H1 (cell line): Measurements from ENCODE around the gene PKD1. TPM values are rescaled to one million over a fixed set of nuclear protein-coding genes. Genes with fewer than 3 reads are reported as not detected.

Experiments used
- CTCF ChIA-PET: fragments of 300-600 bp; sonication (Branson Sonifier 250); formaldehyde crosslinking; loops from one replicate; lab custom pipeline; 2021; ENCODE audit not compliant: partially characterized antibody; lab: Charles Lee
- POLR2A ChIA-PET: fragments of 300-600 bp; sonication (Branson Sonifier 250); formaldehyde crosslinking; loops from one replicate; lab custom pipeline; 2021; ENCODE audit warnings: inconsistent platforms; ENCODE audit not compliant: partially characterized antibody; lab: Charles Lee
- DNase-seq, 2 experiments: peaks; one replicate each; pipeline versions ENCODE4 v3.0.0 to v3.0.0-alpha.2; 2010 to 2022; ENCODE audit warnings: low spot score in 2 of 2, low read depth in 1 of 2, mixed read lengths in 1 of 2
- FAIRE-seq: peaks from 2 replicates; lab custom pipeline; 2011; peaks lifted over from hg19 to GRCh38; lab: Jason Lieb, UNC
- H2AFZ ChIP-seq: 2 replicates; pipeline ENCODE4 v1.8.1; 2012; ENCODE audit warnings: low read length, inconsistent platforms
- H2AK5ac ChIP-seq: 2 replicates; pipeline ENCODE4 v1.6.1; 2013; ENCODE audit warnings: low read depth, low read length
- H2BK120ac ChIP-seq: replicated peaks from 2 replicates; pipeline ENCODE3; 2013; ENCODE audit warnings: low read depth, low read length, inconsistent platforms
- H2BK12ac ChIP-seq: 2 replicates; pipeline ENCODE4 v1.6.1; 2013; ENCODE audit warnings: low read depth, low read length
- H2BK15ac ChIP-seq: 2 replicates; pipeline ENCODE4 v1.6.1; 2013; ENCODE audit warnings: low read length
- H2BK20ac ChIP-seq: 2 replicates; pipeline ENCODE4 v1.6.1; 2013; ENCODE audit warnings: low read length
- H2BK5ac ChIP-seq: 2 replicates; pipeline ENCODE4 v1.6.1; 2013; ENCODE audit warnings: low read depth, low read length
- H3K14ac ChIP-seq: 2 replicates; pipeline ENCODE4 v1.6.1; 2013; ENCODE audit warnings: inconsistent platforms; ENCODE audit not compliant: insufficient read length
- H3K18ac ChIP-seq: 2 replicates; pipeline ENCODE4 v1.6.1; 2013; ENCODE audit warnings: low read length; ENCODE audit errors: extremely low read depth
- H3K23ac ChIP-seq: 2 replicates; pipeline ENCODE4 v1.6.1; 2013; ENCODE audit warnings: inconsistent platforms; ENCODE audit not compliant: insufficient read length
- H3K23me2 ChIP-seq: 2 replicates; pipeline ENCODE4 v1.6.1; 2013; ENCODE audit warnings: low read depth, low read length
- H3K27ac ChIP-seq: 2 replicates; pipeline ENCODE4 v1.6.1; 2011; ENCODE audit warnings: low read depth, low read length, inconsistent platforms
- H3K27me3 ChIP-seq, 4 experiments: replicated peaks in 1 of 4; 1 replicate in 1 of 4; 2 replicates in 3 of 4; pipeline versions ENCODE4 v1.6.1 to v1.8.1; 2011 to 2013; ENCODE audit warnings: low read length in 3 of 4, mild to moderate bottlenecking in 3 of 4, inconsistent platforms in 2 of 4, mixed read lengths in 2 of 4, moderate library complexity in 1 of 4; ENCODE audit not compliant: control insufficient read depth in 3 of 4, insufficient read depth in 3 of 4; ENCODE audit errors: extremely low read depth in 1 of 4
- H3K36me3 ChIP-seq, 4 experiments: 2 replicates each; pipeline versions ENCODE4 v1.6.1 to v1.8.1; 2011 to 2013; ENCODE audit warnings: mild to moderate bottlenecking in 4 of 4, low read length in 3 of 4, moderate library complexity in 2 of 4, control low read depth in 1 of 4, inconsistent platforms in 1 of 4; ENCODE audit not compliant: insufficient read depth in 4 of 4, control insufficient read depth in 2 of 4
- H3K4ac ChIP-seq: replicated peaks from 2 replicates; pipeline ENCODE3; 2013; ENCODE audit warnings: low read length, low read depth, mixed read lengths, inconsistent platforms; ENCODE audit not compliant: insufficient read length
- H3K4me1 ChIP-seq, 4 experiments: replicated peaks in 1 of 4; 1 replicate in 1 of 4; 2 replicates in 3 of 4; pipeline versions ENCODE4 v1.6.1 to v1.8.1; 2011 to 2013; ENCODE audit warnings: low read length in 3 of 4, inconsistent platforms in 2 of 4, mixed read lengths in 1 of 4; ENCODE audit not compliant: insufficient read depth in 4 of 4, control insufficient read depth in 3 of 4
- H3K4me2 ChIP-seq, 2 experiments: 2 replicates each; pipeline versions ENCODE4 v1.6.1 to v1.8.1; 2011 to 2013; ENCODE audit warnings: low read depth in 2 of 2, low read length in 2 of 2, control low read depth in 1 of 2, inconsistent platforms in 1 of 2, mild to moderate bottlenecking in 1 of 2; ENCODE audit not compliant: insufficient read depth in 1 of 2
- H3K4me3 ChIP-seq, 4 experiments: fragments of 200-600, 300-600 bp in 1 of 4; sonication (generic), shearing (Covaris generic), sonication (Bioruptor Twin) in 1 of 4; 2 replicates each; pipeline versions ENCODE4 v1.5.1 to v1.8.1; 2011 to 2016; ENCODE audit warnings: low read length in 4 of 4, low read depth in 3 of 4, control low read depth in 2 of 4, inconsistent platforms in 2 of 4, mild to moderate bottlenecking in 2 of 4, mixed read lengths in 1 of 4, moderate library complexity in 1 of 4; ENCODE audit not compliant: insufficient read depth in 2 of 4; ENCODE audit errors: extremely low read depth in 1 of 4
- H3K56ac ChIP-seq: replicated peaks from 2 replicates; pipeline ENCODE3; 2013; ENCODE audit warnings: low read depth, mild to moderate bottlenecking, mixed read lengths, low read length, inconsistent platforms; ENCODE audit not compliant: insufficient read length
- H3K79me1 ChIP-seq: 2 replicates; pipeline ENCODE4 v1.6.1; 2013; ENCODE audit warnings: low read depth, low read length, control low read depth
- H3K79me2 ChIP-seq, 2 experiments: 2 replicates each; pipeline versions ENCODE4 v1.6.1 to v1.8.1; 2012 to 2013; ENCODE audit warnings: low read length in 2 of 2, mild to moderate bottlenecking in 2 of 2, inconsistent platforms in 1 of 2; ENCODE audit not compliant: insufficient read depth in 2 of 2, control insufficient read depth in 1 of 2
- H3K9ac ChIP-seq, 4 experiments: replicated peaks in 1 of 4; 1 replicate in 1 of 4; 2 replicates in 3 of 4; pipeline versions ENCODE4 v1.6.1 to v1.8.1; 2011 to 2013; ENCODE audit warnings: low read depth in 3 of 4, low read length in 3 of 4, control low read depth in 2 of 4, mild to moderate bottlenecking in 2 of 4, moderate library complexity in 2 of 4, inconsistent platforms in 1 of 4; ENCODE audit errors: extremely low read depth in 1 of 4
- H3K9me3 ChIP-seq, 2 experiments: 2 replicates each; pipeline versions ENCODE4 v1.6.1 to v1.8.1; 2012 to 2013; ENCODE audit warnings: mild to moderate bottlenecking in 2 of 2, moderate library complexity in 2 of 2, control low read depth in 1 of 2, inconsistent platforms in 1 of 2, low read depth in 1 of 2, low read length in 1 of 2, mixed read lengths in 1 of 2; ENCODE audit not compliant: insufficient read depth in 2 of 2
- H4K20me1 ChIP-seq, 2 experiments: replicated peaks in 1 of 2; 2 replicates each; pipeline versions ENCODE3 to v1.8.1; 2011 to 2013; ENCODE audit warnings: inconsistent platforms in 2 of 2, low read length in 2 of 2, mild to moderate bottlenecking in 1 of 2; ENCODE audit not compliant: insufficient read depth in 2 of 2, control insufficient read depth in 1 of 2
- H4K5ac ChIP-seq: 2 replicates; pipeline ENCODE4 v1.6.1; 2013; ENCODE audit warnings: low read length, low read depth, mixed read lengths, inconsistent platforms; ENCODE audit not compliant: insufficient read length
- H4K8ac ChIP-seq: 2 replicates; pipeline ENCODE4 v1.8.0; 2013; ENCODE audit warnings: mild to moderate bottlenecking, moderate library complexity, low read length, inconsistent platforms; ENCODE audit not compliant: insufficient read depth; ENCODE audit errors: extremely low read depth
- H4K91ac ChIP-seq: replicated peaks from 2 replicates; pipeline ENCODE3; 2013; ENCODE audit warnings: low read length, mixed read lengths, inconsistent platforms; ENCODE audit not compliant: insufficient read length
- ATF2 ChIP-seq: IDR thresholded peaks from 2 replicates; pipeline ENCODE4 v1.6.1; 2012; ENCODE audit warnings: low read length, inconsistent platforms
- BACH1 ChIP-seq: IDR thresholded peaks from 2 replicates; pipeline ENCODE4 v1.6.1; 2012; ENCODE audit warnings: low read length, improper control_type of control experiment
- CHD2 ChIP-seq: IDR thresholded peaks from 2 replicates; pipeline ENCODE4 v1.6.1; 2012; ENCODE audit warnings: low read length, improper control_type of control experiment
- EGR1 ChIP-seq: IDR thresholded peaks from 2 replicates; pipeline ENCODE4 v1.6.1; 2011; ENCODE audit warnings: low read depth, low read length, borderline replicate concordance
- EP300 ChIP-seq, 2 experiments: IDR thresholded peaks; 1 replicate in 1 of 2; 2 replicates in 1 of 2; pipeline ENCODE4 v1.6.1; 2011 to 2012; ENCODE audit warnings: low read depth in 2 of 2, low read length in 2 of 2, mild to moderate bottlenecking in 2 of 2, borderline replicate concordance in 1 of 2, inconsistent platforms in 1 of 2, moderate library complexity in 1 of 2
- KDM1A ChIP-seq: fragments of 200-600, 300-600 bp; sonication (generic); IDR thresholded peaks from 2 replicates; pipeline ENCODE4 v1.7.1; 2016; ENCODE audit warnings: mild to moderate bottlenecking, low read length, borderline replicate concordance
- KDM4A ChIP-seq: IDR thresholded peaks from one replicate; pipeline ENCODE4 v1.7.1; 2012; ENCODE audit warnings: low read depth, mild to moderate bottlenecking, moderate library complexity, low read length, inconsistent platforms; ENCODE audit not compliant: severe bottlenecking
- KDM5A ChIP-seq: fragments of 200-600 bp; IDR thresholded peaks from 2 replicates; pipeline ENCODE4 v1.7.1; 2012; ENCODE audit warnings: mild to moderate bottlenecking, low read length, inconsistent platforms, mixed read lengths
- MAFK ChIP-seq: IDR thresholded peaks from 2 replicates; pipeline ENCODE4 v1.6.1; 2012; ENCODE audit warnings: low read depth, mild to moderate bottlenecking, improper control_type of control experiment, low read length
- SIRT6 ChIP-seq: IDR thresholded peaks from one replicate; pipeline ENCODE4 v1.7.1; 2012; ENCODE audit warnings: low read length, inconsistent platforms
- TEAD4 ChIP-seq: IDR thresholded peaks from 2 replicates; pipeline ENCODE4 v1.6.1; 2012; ENCODE audit warnings: low read depth, low read length, inconsistent platforms, mixed read lengths
- WGBS, 2 experiments: shearing (Covaris generic) in 1 of 2; methylation state at CpG; one replicate each; pipeline versions ENCODE4 v1.1.6 to v1.1.7; 2013 to 2015; ENCODE audit warnings: low lambda C conversion rate in 2 of 2, mixed read lengths in 2 of 2, inconsistent platforms in 1 of 2, low coverage in 1 of 2, missing lambda C conversion rate in 1 of 2; ENCODE audit not compliant: insufficient replicate concordance in 2 of 2, insufficient coverage in 1 of 2, insufficient read length in 1 of 2; ENCODE audit errors: extremely low coverage in 1 of 2, missing lambda C conversion rate in 1 of 2; 5-methylcytosine and 5-hydroxymethylcytosine counted together
- polyA plus RNA-seq, 7 experiments: library from polyadenylated mRNA; depleted of rRNA in 3 of 7; stranded (reverse) in 5 of 7; unstranded in 2 of 7; fragments of >200 nt in 5 of 7; fragments of 200-250 nt in 2 of 7; gene quantifications; 1 replicate in 5 of 7; 2 replicates in 1 of 7; 4 replicates in 1 of 7; pipeline versions ENCODE4 v1.2.1 to v1.2.3, GENCODE V29; 2011 to 2013; ENCODE audit warnings: missing spikeins in 2 of 7, mixed read lengths in 2 of 7
- total RNA-seq: library from RNA; stranded (reverse); fragmentation: NEBNext Ultra II Directional; extraction: Animal tissue kit (Norgen Biotek cat#: 25700); gene quantifications from 2 replicates; pipeline ENCODE4 v1.2.1, GENCODE V29; 2021

Gene PKD1
- total and polyA plus RNA-seq, 2 of the 8 experiments (the other 6 are each of a cell fraction or from before 2014, with no cell fraction given): 40.6 to 52.7 TPM

DNA sequence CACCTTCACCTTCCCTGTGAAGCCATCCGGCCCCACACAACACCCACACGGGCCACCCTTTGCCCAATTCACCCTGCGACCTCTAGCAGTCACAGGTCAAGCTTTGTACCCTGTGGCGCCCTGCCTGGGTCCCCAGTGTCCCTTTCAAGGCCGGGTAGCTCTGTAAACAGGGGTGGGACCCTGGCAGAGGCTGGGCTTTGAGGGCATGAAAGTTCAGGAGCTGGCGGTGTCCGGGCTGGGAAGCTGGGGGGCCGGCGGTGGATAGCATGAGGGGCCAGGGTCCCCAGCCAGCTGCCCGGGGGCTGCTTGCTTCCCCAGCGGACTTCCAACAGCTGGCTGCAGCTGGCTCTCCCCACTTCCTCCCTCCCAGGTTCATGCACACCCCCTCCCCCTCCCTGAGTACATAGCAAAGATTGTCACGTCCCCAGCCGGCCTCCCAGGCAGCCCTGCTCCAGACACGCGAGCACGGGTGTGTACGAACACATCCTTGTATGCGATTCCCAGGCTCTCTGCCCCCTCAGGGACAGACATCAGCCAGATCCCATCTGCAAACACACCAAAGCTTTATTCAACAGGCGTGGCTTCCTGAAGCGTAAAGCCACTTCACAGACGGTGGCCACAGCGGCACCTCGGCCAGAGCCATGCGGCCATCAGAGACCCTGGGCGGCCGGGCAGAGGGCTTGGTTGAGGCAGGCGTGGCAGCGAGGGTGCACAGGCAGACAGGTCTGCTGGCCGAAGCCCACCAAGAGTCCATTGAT is 96.2 kb downstream of the PKD1 start:
- Histone ChIP-seq H3K27me3 (no peaks in the 10 kb centered on the region), H2BK120ac (no peak overlapping the region), H3K79me2 (no peaks in the 10 kb centered on the region), H3K9me3 (no peaks in the 10 kb centered on the region), H3K4me2 (no peak overlapping the region), H3K56ac (no peak overlapping the region), H3K18ac (no peak overlapping the region), H2BK12ac (no peak overlapping the region), H3K4me3 (no peak overlapping the region), H2BK5ac (no peak overlapping the region), H2BK20ac (no peak overlapping the region), H3K36me3 (no peaks in the 10 kb centered on the region), H4K5ac (no peak overlapping the region), H3K27ac (no peak overlapping the region), H3K23me2 (no peaks in the 10 kb centered on the region), H4K20me1 (peaks cover 0 to 5% of the 10 kb centered on the region in 2 experiments), H2AK5ac (no peak overlapping the region), H2AFZ (no peak overlapping the region), H2BK15ac (no peak overlapping the region), H3K14ac (no peak overlapping the region), H3K23ac (no peak overlapping the region), H4K91ac (no peak overlapping the region), H4K8ac (no peak overlapping the region), H3K79me1 (no peaks in the 10 kb centered on the region), H3K4me1 (peaks cover 0 to 4% (median 0%) of the 10 kb centered on the region in 4 experiments; a peak in 3 of 7 replicates), H3K4ac (no peak overlapping the region), H3K9ac (no peak overlapping the region)
- WGBS, 2 experiments: 92% methylated on average over 27 of the region's 29 CpGs; no CpG with 5 or more reads in 1 of the 2 experiments
- CTCF ChIA-PET: interaction anchor here (0.6 to 3.0 kb wide), 7 partner anchors 8 to 107 kb away, joined by 3 to 14 read pairs (median 3); partner anchors contain the start of genes NTHL1 and TSC2
- FAIRE-seq (no peak), DNase-seq (no peak)
- POLR2A ChIA-PET: interaction anchor here (1.2 to 3.1 kb wide), 4 partner anchors 8 to 115 kb away, joined by 3 to 14 read pairs (median 5); partner anchors contain the start of genes NTHL1, TRAF7 and TSC2
- TF ChIP-seq KDM5A (no peak), BACH1 (no peak), MAFK (no peak), ATF2 (no peak), SIRT6 (no peak), EGR1 (no peak), TEAD4 (no peak), EP300 (IDR thresholded peaks at IDR 0.05; ENCODE audit: borderline replicate concordance in 1 of 2, low read depth in 2 of 2, low read length in 2 of 2) (no peak), KDM1A (no peak), CHD2 (no peak), KDM4A (no peak)
